ENCODE measurements around the gene HRC.
A peak's percentile ranks its signal among the peaks of the same experiment; 100 is the strongest.
"Not testable (repeated sequence)": the region's sequence is repeated elsewhere in the genome, so short reads cannot be mapped to it uniquely, and the experiment has no call there.

Gene HRC

GRCh38 chr19:49132974-49133609, 22.1 kb downstream of the HRC start:
- DNase-seq: no peak

- DNase-seq: no peak
These were observed 24.9 kb downstream of the HRC start for GRCh38 chr19:49130325-49130724.

GRCh38 chr19:49129238-49129583, 26.0 kb downstream of the HRC start:
- DNase-seq: peak; percentile 67

- DNase-seq: no peak
These were observed 26.5 kb downstream of the HRC start for GRCh38 chr19:49128545-49129237.

GRCh38 chr19:49127674-49128544, 27.3 kb downstream of the HRC start:
- DNase-seq: peak; percentile 86

GRCh38 chr19:49127225-49127624, 28.0 kb downstream of the HRC start:
- not testable (repeated sequence) for DNase-seq

GRCh38 chr19:49126575-49126974, 28.6 kb downstream of the HRC start:
- no peak for DNase-seq

- DNase-seq: no peak
These were observed 30.0 kb downstream of the HRC start for GRCh38 chr19:49125025-49125731.

GRCh38 chr19:49123285-49123684, 31.9 kb downstream of the HRC start:
- not testable (repeated sequence) for DNase-seq

GRCh38 chr19:49121841-49122240, 33.4 kb downstream of the HRC start:
- DNase-seq: not testable (repeated sequence)

GRCh38 chr19:49120868-49121267, 34.3 kb downstream of the HRC start:
- DNase-seq: no peak

- DNase-seq: no peak
These were observed 34.9 kb downstream of the HRC start for GRCh38 chr19:49120325-49120683.

GRCh38 chr19:49119411-49120324, 35.5 kb downstream of the HRC start, which contains the start of gene PPFIA3:
Gene PPFIA3 (plus strand): TSS chr19:49119544. CDS start chr19:49127874, 8,330 bp downstream.
- DNase-seq: no peak

- peak; percentile 83 for DNase-seq
These were observed 36.4 kb downstream of the HRC start, which contains the start of gene C19orf73 for GRCh38 chr19:49118565-49119410. Gene C19orf73 (minus strand): TSS chr19:49119143. CDS start chr19:49119022, 121 bp downstream.

GRCh38 chr19:49117677-49118564, 37.3 kb downstream of the HRC start:
- no peak for DNase-seq

- no peak for DNase-seq
These were observed 38.7 kb downstream of the HRC start for GRCh38 chr19:49116544-49116943.

- DNase-seq: no peak
These were observed 40.4 kb downstream of the HRC start for GRCh38 chr19:49114630-49115363.

- peak; percentile 51 for DNase-seq
These were observed 41.2 kb downstream of the HRC start, which contains the start of gene LIN7B for GRCh38 chr19:49113762-49114629. Gene LIN7B (plus strand): TSS chr19:49114370. CDS start chr19:49114405, 35 bp downstream.

Measured in NCI-H1048 (cell line).